Endothelial cell of umbilical vein (primary cell): Measurements from ENCODE around the gene SCN11A. TPM values are rescaled to one million over a fixed set of nuclear protein-coding genes. Genes with fewer than 3 reads are reported as not detected.

Experiments
- BruUV-seq: library from RNA; stranded (reverse); fragments of 400-500 nt; replicated peaks from 2 replicates; lab custom pipeline; 2021; lab: Mats Ljungman, UMichigan
- CTCF ChIA-PET: fragments of 300-600, 350-600 bp; sonication (Branson Sonifier 250); formaldehyde crosslinking; loops from one replicate; lab custom pipeline; 2021; ENCODE audit warnings: antibody characterized with exemption, inconsistent platforms; lab: Charles Lee
- POLR2A ChIA-PET: fragments of 300-600, 350-600 bp; sonication (Branson Sonifier 250); formaldehyde crosslinking; loops from one replicate; lab custom pipeline; 2021; ENCODE audit warnings: antibody characterized with exemption, inconsistent platforms; lab: Charles Lee
- DNase-seq: peaks from one replicate; pipeline ENCODE4 v3.0.0-alpha.2; 2011; ENCODE audit warnings: low read depth, low spot score
- FAIRE-seq: peaks from 2 replicates; lab custom pipeline; 2011; peaks lifted over from hg19 to GRCh38; lab: Jason Lieb, UNC
- H2AFZ ChIP-seq: 2 replicates; pipeline ENCODE4 v1.6.0; 2012; ENCODE audit warnings: low read depth, low read length, control low read depth, inconsistent platforms
- H3K27ac ChIP-seq: 2 replicates; pipeline ENCODE4 v1.5.1; 2011; ENCODE audit warnings: low read depth, mild to moderate bottlenecking, control low read depth, low read length, moderate library complexity; ENCODE audit not compliant: insufficient read depth
- H3K27me3 ChIP-seq, 2 experiments: 2 replicates each; pipeline versions ENCODE4 v1.6.0 to v1.6.1; 2011; ENCODE audit warnings: low read length in 2 of 2, mixed read lengths in 1 of 2; ENCODE audit not compliant: control insufficient read depth in 2 of 2, insufficient read depth in 2 of 2
- H3K36me3 ChIP-seq, 2 experiments: 2 replicates in 1 of 2; 3 replicates in 1 of 2; pipeline ENCODE4 v1.5.1; 2011; ENCODE audit warnings: low read length in 2 of 2, mild to moderate bottlenecking in 1 of 2, moderate library complexity in 1 of 2; ENCODE audit not compliant: control insufficient read depth in 2 of 2, insufficient read depth in 2 of 2; ENCODE audit errors: extremely low read depth in 1 of 2
- H3K4me1 ChIP-seq: 3 replicates; pipeline ENCODE4 v1.5.1; 2011; ENCODE audit warnings: mild to moderate bottlenecking, low read length; ENCODE audit not compliant: control insufficient read depth, insufficient read depth; ENCODE audit errors: extremely low read depth
- H3K4me2 ChIP-seq: 2 replicates; pipeline ENCODE4 v1.6.1; 2011; ENCODE audit warnings: low read length, control low read depth, mixed read lengths; ENCODE audit not compliant: insufficient read depth
- H3K4me3 ChIP-seq, 3 experiments: fragments of 200-600 bp in 1 of 3; sonication (generic), shearing (Covaris generic) in 1 of 3; replicated peaks in 1 of 3; 2 replicates each; pipeline ENCODE4 v1.5.1; 2011 to 2016; ENCODE audit warnings: control low read depth in 3 of 3, low read length in 3 of 3, mild to moderate bottlenecking in 2 of 3, inconsistent platforms in 1 of 3, low read depth in 1 of 3, moderate library complexity in 1 of 3; ENCODE audit not compliant: insufficient read depth in 1 of 3
- H3K79me2 ChIP-seq: 2 replicates; pipeline ENCODE4 v1.6.0; 2012; ENCODE audit warnings: low read length, inconsistent platforms; ENCODE audit not compliant: control insufficient read depth, insufficient read depth
- H3K9ac ChIP-seq: replicated peaks from 2 replicates; pipeline ENCODE3; 2011; ENCODE audit warnings: low read length, control low read depth; ENCODE audit not compliant: insufficient read depth; ENCODE audit errors: extremely low read depth
- H3K9me1 ChIP-seq: replicated peaks from 3 replicates; pipeline ENCODE4 v1.6.0; 2011; ENCODE audit warnings: mild to moderate bottlenecking, low read length; ENCODE audit not compliant: control insufficient read depth, insufficient read depth; ENCODE audit errors: extremely low read depth
- H3K9me3 ChIP-seq: replicated peaks from 2 replicates; pipeline ENCODE4 v1.5.1; 2012; ENCODE audit warnings: low read length, inconsistent platforms; ENCODE audit not compliant: control insufficient read depth, insufficient read depth
- H4K20me1 ChIP-seq: replicated peaks from 2 replicates; pipeline ENCODE3; 2011; ENCODE audit warnings: mild to moderate bottlenecking, low read length; ENCODE audit not compliant: control insufficient read depth, insufficient read depth; ENCODE audit errors: extremely low read depth
- EZH2 ChIP-seq: IDR thresholded peaks from 2 replicates; pipeline ENCODE4 v1.6.1; 2012; ENCODE audit warnings: borderline replicate concordance, low read depth, mild to moderate bottlenecking, moderate library complexity, low read length, inconsistent platforms; ENCODE audit not compliant: severe bottlenecking
- FOS ChIP-seq: IDR thresholded peaks from 2 replicates; pipeline ENCODE4 v1.6.1; 2011; ENCODE audit warnings: mild to moderate bottlenecking, low read length, moderate library complexity, borderline replicate concordance; ENCODE audit not compliant: insufficient read depth
- GATA2 ChIP-seq: IDR thresholded peaks from 2 replicates; pipeline ENCODE4 v1.7.0; 2011; ENCODE audit warnings: low read depth, mild to moderate bottlenecking, moderate library complexity, mixed read lengths, low read length; ENCODE audit not compliant: insufficient read length, insufficient read depth
- JUN ChIP-seq: IDR thresholded peaks from 2 replicates; pipeline ENCODE4 v1.6.1; 2011; ENCODE audit warnings: borderline replicate concordance, low read depth; ENCODE audit not compliant: insufficient read length, insufficient read depth
- MYC ChIP-seq: IDR thresholded peaks from one replicate; pipeline ENCODE4 v1.6.1; 2011; ENCODE audit warnings: mild to moderate bottlenecking, low read depth, low read length
- POLR2A ChIP-seq: IDR thresholded peaks from 2 replicates; pipeline ENCODE4 v1.6.1; 2012; ENCODE audit warnings: low read depth, mild to moderate bottlenecking, control low read depth, low read length
- POLR2AphosphoS5 ChIP-seq: IDR thresholded peaks from 2 replicates; pipeline ENCODE4 v1.6.1; 2012; ENCODE audit warnings: low read depth, mild to moderate bottlenecking, control low read depth, low read length, moderate library complexity; ENCODE audit not compliant: insufficient read depth
- dilution Hi-C: fragments of 300-500 bp; cut with MboI; formaldehyde crosslinking; loops from one replicate; pipeline ENCODE4 v1.15.0; 2019; ENCODE audit warnings: low sequenced_read_pairs; ENCODE audit not compliant: extremely low pct_ligation_motif_present
- intact Hi-C: fragments of 100-400 bp; cut with micrococcal nuclease; formaldehyde crosslinking; loops from one replicate; pipeline ENCODE4 v1.10.0; 2022
- polyA plus RNA-seq, 4 experiments: library from polyadenylated mRNA; depleted of rRNA in 3 of 4; stranded (reverse) in 3 of 4; unstranded in 1 of 4; fragments of >200 nt; gene quantifications; 2 replicates each; pipeline versions ENCODE4 v1.2.1 to v1.2.3, GENCODE V29; 2011 to 2012; ENCODE audit warnings: missing spikeins in 1 of 4
- total RNA-seq: library from RNA; stranded (reverse); gene quantifications from 2 replicates; pipeline ENCODE4 v1.2.3, GENCODE V29; 2021
- TF ChIP-seq, protein P1 (sequence below): IDR thresholded peaks from 2 replicates; pipeline ENCODE4 v1.6.1; 2011; ENCODE audit not compliant: insufficient read depth, insufficient read length
- TF ChIP-seq, protein P2 (sequence below), 2 donors: IDR thresholded peaks; 1 replicate in 1 of 2; 2 replicates in 1 of 2; pipeline ENCODE4 v1.5.1; 2011; ENCODE audit warnings: low read length in 2 of 2, mild to moderate bottlenecking in 2 of 2, moderate library complexity in 2 of 2, control low read depth in 1 of 2, inconsistent platforms in 1 of 2, low read depth in 1 of 2; ENCODE audit not compliant: insufficient read depth in 1 of 2; ENCODE audit errors: extremely low read depth in 1 of 2

The SCN11A gene
- total and polyA plus RNA-seq, 2 donors (not counting 3 experiments of a cell fraction or from before 2014, with no cell fraction given): 0.06 to 0.07 TPM

DNA sequence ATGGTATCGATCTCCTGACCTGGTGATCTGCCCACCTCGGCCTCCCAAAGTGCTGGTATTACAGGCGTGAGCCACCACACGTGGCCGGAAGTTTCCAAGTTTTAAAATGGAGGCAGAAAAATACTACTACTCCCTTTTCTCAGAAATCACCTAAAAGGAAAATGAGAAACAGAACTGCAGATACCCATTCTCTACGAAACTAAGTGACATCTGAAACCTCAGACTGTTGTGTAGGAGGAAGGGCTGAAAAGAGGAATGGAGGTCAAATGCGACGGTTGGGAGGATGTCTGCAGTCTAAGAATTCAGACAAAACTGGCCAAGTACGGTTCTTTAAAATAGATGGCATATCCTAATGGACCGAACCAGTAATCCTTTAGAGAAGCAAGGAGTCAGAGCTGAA lies 24.2 kb upstream of the SCN11A start:
- Histone ChIP-seq H4K20me1 (no peaks in the 10 kb centered on the region), H3K9ac (no peak overlapping the region), H3K27ac (no peak overlapping the region), H3K4me2 (no peak overlapping the region), H3K9me1 (no peaks in the 10 kb centered on the region), H3K4me1 (peaks cover 6% of the 10 kb centered on the region), H3K9me3 (no peaks in the 10 kb centered on the region), H3K79me2 (no peaks in the 10 kb centered on the region), H3K36me3 (peaks cover 6% of the 10 kb centered on the region in 2 experiments), H3K27me3 (no peaks in the 10 kb centered on the region), H2AFZ (no peak overlapping the region), H3K4me3 (no peak overlapping the region)
- BruUV-seq: no TSS peak
- FAIRE-seq (no peak), DNase-seq (no peak)
- ChIA-PET CTCF (no interaction called here), POLR2A (no interaction called here)
- no peak for TF ChIP-seq POLR2AphosphoS5
- no peak for TF ChIP-seq MYC
- TF ChIP-seq JUN: no peak
- no peak for TF ChIP-seq POLR2A
- no peak for TF ChIP-seq EZH2
- no peak for TF ChIP-seq GATA2
- TF ChIP-seq, protein P1, sequence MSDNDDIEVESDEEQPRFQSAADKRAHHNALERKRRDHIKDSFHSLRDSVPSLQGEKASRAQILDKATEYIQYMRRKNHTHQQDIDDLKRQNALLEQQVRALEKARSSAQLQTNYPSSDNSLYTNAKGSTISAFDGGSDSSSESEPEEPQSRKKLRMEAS: no peak
- TF ChIP-seq, protein P2, sequence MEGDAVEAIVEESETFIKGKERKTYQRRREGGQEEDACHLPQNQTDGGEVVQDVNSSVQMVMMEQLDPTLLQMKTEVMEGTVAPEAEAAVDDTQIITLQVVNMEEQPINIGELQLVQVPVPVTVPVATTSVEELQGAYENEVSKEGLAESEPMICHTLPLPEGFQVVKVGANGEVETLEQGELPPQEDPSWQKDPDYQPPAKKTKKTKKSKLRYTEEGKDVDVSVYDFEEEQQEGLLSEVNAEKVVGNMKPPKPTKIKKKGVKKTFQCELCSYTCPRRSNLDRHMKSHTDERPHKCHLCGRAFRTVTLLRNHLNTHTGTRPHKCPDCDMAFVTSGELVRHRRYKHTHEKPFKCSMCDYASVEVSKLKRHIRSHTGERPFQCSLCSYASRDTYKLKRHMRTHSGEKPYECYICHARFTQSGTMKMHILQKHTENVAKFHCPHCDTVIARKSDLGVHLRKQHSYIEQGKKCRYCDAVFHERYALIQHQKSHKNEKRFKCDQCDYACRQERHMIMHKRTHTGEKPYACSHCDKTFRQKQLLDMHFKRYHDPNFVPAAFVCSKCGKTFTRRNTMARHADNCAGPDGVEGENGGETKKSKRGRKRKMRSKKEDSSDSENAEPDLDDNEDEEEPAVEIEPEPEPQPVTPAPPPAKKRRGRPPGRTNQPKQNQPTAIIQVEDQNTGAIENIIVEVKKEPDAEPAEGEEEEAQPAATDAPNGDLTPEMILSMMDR (IDR thresholded peaks at IDR 0.05; ENCODE audit: extremely low read depth in 1 of 2, insufficient read depth in 1 of 2, low read depth in 1 of 2, low read length in 2 of 2): no peak
- no peak for TF ChIP-seq FOS
- intact Hi-C loops: no loop called here
- dilution Hi-C loops: no loop called here
